ENCODE data around the gene RASL11B. TPM values are rescaled to one million over a fixed set of nuclear protein-coding genes. Genes with fewer than 3 reads are reported as not detected.
A peak's percentile ranks its signal among the peaks of the same experiment; 100 is the strongest.

The RASL11B gene
- total and polyA plus RNA-seq, 2 experiments from 2014 or later: 7.6 to 8.9 TPM

GRCh38 chr4:52914051-52914605 lies 52.0 kb downstream of the RASL11B start:
- Histone ChIP-seq H3K4me3 (no peak overlapping the region), H3K79me2 (no peaks in the 10 kb centered on the region), H3K4me1 (ENCODE audit: insufficient read depth) (peaks cover 44% of the 10 kb centered on the region), H2AFZ (no peak overlapping the region), H4K20me1 (ENCODE audit: insufficient read depth, poor library complexity, severe bottlenecking) (no peaks in the 10 kb centered on the region), H3K27ac (peak overlapping the region; percentile 78), H3K4me2 (peak overlapping the region; percentile 61), H3K36me3 (replicated peaks; ENCODE audit: insufficient read depth, low read depth) (no peaks in the 10 kb centered on the region), H3K27me3 (no peaks in the 10 kb centered on the region), H3K9me2 (replicated peaks; ENCODE audit: insufficient read depth) (no peaks in the 10 kb centered on the region), H3K9me3 (ENCODE audit: low read depth) (no peaks in the 10 kb centered on the region)
- 28% methylated on average over 3 of the region's 3 CpGs for WGBS (ENCODE audit: low lambda C conversion rate, missing lambda C conversion rate)
- TF ChIP-seq CTCF (IDR thresholded peaks at IDR 0.05; ENCODE audit: poor library complexity) (no peak), EZH2phosphoT487 (IDR thresholded peaks at IDR 0.05; ENCODE audit: low read depth, severe bottlenecking, unreplicated experiment) (no peak), EZH2 (IDR thresholded peaks at IDR 0.05; ENCODE audit: borderline replicate concordance) (no peak)
- DNase-seq (ENCODE audit: low spot score): peak; percentile 49

GRCh38 chr4:52915191-52915590 lies 53.1 kb downstream of the RASL11B start:
- peak overlapping the region; percentile 78 for H3K27ac ChIP-seq
- no peaks in the 10 kb centered on the region for H3K9me3 ChIP-seq (ENCODE audit: low read depth)
- no peak overlapping the region for H3K4me2 ChIP-seq
- H2AFZ ChIP-seq: no peak overlapping the region
- H3K27me3 ChIP-seq: no peaks in the 10 kb centered on the region
- H3K79me2 ChIP-seq: no peaks in the 10 kb centered on the region
- no peak overlapping the region for H3K4me3 ChIP-seq
- no peaks in the 10 kb centered on the region for H4K20me1 ChIP-seq (ENCODE audit: insufficient read depth, poor library complexity, severe bottlenecking)
- H3K9me2 ChIP-seq (replicated peaks; ENCODE audit: insufficient read depth): no peaks in the 10 kb centered on the region
- DNase-seq (ENCODE audit: low spot score): no peak
- peaks cover 44% of the 10 kb centered on the region for H3K4me1 ChIP-seq (ENCODE audit: insufficient read depth)
- no peak for TF ChIP-seq EZH2 (IDR thresholded peaks at IDR 0.05; ENCODE audit: borderline replicate concordance)
- no peaks in the 10 kb centered on the region for H3K36me3 ChIP-seq (replicated peaks; ENCODE audit: insufficient read depth, low read depth)

- Histone ChIP-seq H4K20me1 (ENCODE audit: insufficient read depth, poor library complexity, severe bottlenecking) (no peaks in the 10 kb centered on the region), H3K36me3 (replicated peaks; ENCODE audit: insufficient read depth, low read depth) (no peaks in the 10 kb centered on the region), H3K4me3 (no peak overlapping the region), H3K27me3 (no peaks in the 10 kb centered on the region), H2AFZ (no peak overlapping the region), H3K4me1 (ENCODE audit: insufficient read depth) (peaks cover 44% of the 10 kb centered on the region), H3K27ac (peak overlapping the region; percentile 78), H3K9me2 (replicated peaks; ENCODE audit: insufficient read depth) (no peaks in the 10 kb centered on the region), H3K9me3 (ENCODE audit: low read depth) (no peaks in the 10 kb centered on the region), H3K79me2 (no peaks in the 10 kb centered on the region), H3K4me2 (no peak overlapping the region)
- DNase-seq (ENCODE audit: low spot score): no peak
- 84% methylated on average over 6 of the region's 6 CpGs for WGBS (ENCODE audit: low lambda C conversion rate, missing lambda C conversion rate)
- no peak for TF ChIP-seq EZH2 (IDR thresholded peaks at IDR 0.05; ENCODE audit: borderline replicate concordance)
- no peak for TF ChIP-seq EZH2phosphoT487 (IDR thresholded peaks at IDR 0.05; ENCODE audit: low read depth, severe bottlenecking, unreplicated experiment)
- no peak for TF ChIP-seq CTCF (IDR thresholded peaks at IDR 0.05; ENCODE audit: poor library complexity)
Measured at GRCh38 chr4:52915730-52916300, 53.7 kb downstream of the RASL11B start.

Other genes starting within 250 kb of the RASL11B start
- gene USP46, start 203.0 kb upstream of the RASL11B start, total RNA-seq: 34.0 and 36.3 TPM in 2 replicates
- gene USP46, start 203.0 kb upstream of the RASL11B start, polyA plus RNA-seq: 17.8 and 20.7 TPM in 2 replicates
- gene ERVMER34-1, start 110.9 kb upstream of the RASL11B start, total RNA-seq: 4.6 and 8.0 TPM in 2 replicates
- 1.3 and 3.3 TPM in 2 replicates for gene ERVMER34-1, start 110.9 kb upstream of the RASL11B start, polyA plus RNA-seq

All from hepatocyte (in vitro differentiated cells).